HFFc6 (cell line): Measurements from ENCODE around the gene ZNF155. TPM values are rescaled to one million over a fixed set of nuclear protein-coding genes. Genes with fewer than 3 reads are reported as not detected.
A peak's percentile ranks its signal among the peaks of the same experiment; 100 is the strongest.

Source experiments
- DNase-seq: peaks from one replicate; pipeline ENCODE4 v3.0.0-alpha.2; 2018
- H3K27ac Mint-ChIP-seq: 2 replicates; pipeline ENCODE4 v1.8.0; 2020; ENCODE audit warnings: mild to moderate bottlenecking, mixed read lengths
- H3K27me3 Mint-ChIP-seq: 2 replicates; pipeline ENCODE4 v1.8.0; 2021; ENCODE audit warnings: mild to moderate bottlenecking, moderate library complexity, mixed read lengths; ENCODE audit not compliant: insufficient read depth
- H3K36me3 Mint-ChIP-seq: 2 replicates; pipeline ENCODE4 v1.8.0; 2021; ENCODE audit warnings: low read depth, mixed read lengths
- H3K4me1 Mint-ChIP-seq: 2 replicates; pipeline ENCODE4 v1.8.0; 2020; ENCODE audit warnings: low read depth, mixed read lengths
- H3K4me3 Mint-ChIP-seq: 2 replicates; pipeline ENCODE4 v1.8.0; 2020; ENCODE audit warnings: mild to moderate bottlenecking, moderate library complexity, mixed read lengths
- H3K9me3 Mint-ChIP-seq: 2 replicates; pipeline ENCODE4 v1.8.0; 2020; ENCODE audit warnings: mild to moderate bottlenecking, mixed read lengths
- CTCF ChIP-seq: fragments of 200-600 bp; sonication (generic); IDR thresholded peaks from 2 replicates; pipeline ENCODE4 v1.5.0; 2021; ENCODE audit warnings: antibody characterized with exemption, mild to moderate bottlenecking
- total RNA-seq, 6 experiments: library from RNA; stranded (reverse); fragmentation: NEBNext Ultra II Directional; extraction: Animal tissue kit (Norgen Biotek cat#: 25700); gene quantifications; 2 replicates in 1 of 6; 3 replicates in 5 of 6; pipeline ENCODE4 v1.2.3, GENCODE V29; 2021

The ZNF155 gene
- total RNA-seq, 6 experiments from 2014 or later = 5.7 to 6.7 (median 6.4) TPM

GRCh38 chr19:44025217-44025936 is 41.4 kb downstream of the ZNF155 start, which contains the start of gene ZNF222:
Gene ZNF222 (plus strand): TSS chr19:44025379. CDS start chr19:44025437, 58 bp downstream.
- peaks cover 37% of the 10 kb centered on the region for H3K36me3 Mint-ChIP-seq
- peak within 1 kb of the TSS; percentile 91 for H3K27ac Mint-ChIP-seq
- H3K27me3 Mint-ChIP-seq = no peaks in the 10 kb centered on the region
- peak within 1 kb of the TSS; percentile 95 for H3K4me3 Mint-ChIP-seq
- H3K9me3 Mint-ChIP-seq = peaks cover 8% of the 10 kb centered on the region; the same call in 1 of the 2 replicates
- TF ChIP-seq CTCF = no peak
- H3K4me1 Mint-ChIP-seq = peaks cover 13% of the 10 kb centered on the region
- DNase-seq = peak; percentile 83

- peaks cover 50% of the 10 kb centered on the region for H3K36me3 Mint-ChIP-seq
Measured at GRCh38 chr19:44026622-44027021, 42.6 kb downstream of the ZNF155 start.

GRCh38 chr19:44032001-44032610 is 48.1 kb downstream of the ZNF155 start:
- H3K27me3 Mint-ChIP-seq = peaks cover 2% of the 10 kb centered on the region
- no peak for DNase-seq
- no peak overlapping the region for H3K27ac Mint-ChIP-seq
- TF ChIP-seq CTCF = no peak
- H3K36me3 Mint-ChIP-seq = peaks cover 71% of the 10 kb centered on the region
- no peak overlapping the region for H3K4me3 Mint-ChIP-seq
- peaks cover 68% of the 10 kb centered on the region for H3K9me3 Mint-ChIP-seq
- no peaks in the 10 kb centered on the region for H3K4me1 Mint-ChIP-seq

More at GRCh38 chr19:44026622-44027021, 42.6 kb downstream of the ZNF155 start:
- Mint-ChIP-seq H3K4me1 (peaks cover 13% of the 10 kb centered on the region), H3K9me3 (peaks cover 19% of the 10 kb centered on the region), H3K27ac (no peak overlapping the region), H3K27me3 (no peaks in the 10 kb centered on the region), H3K4me3 (peak overlapping the region; percentile 95; the same call in 1 of the 2 replicates)
- TF ChIP-seq CTCF = no peak
- DNase-seq = no peak

GRCh38 chr19:44042147-44042546 is 58.2 kb downstream of the ZNF155 start:
- TF ChIP-seq CTCF = no peak
- Mint-ChIP-seq H3K4me3 (no peak overlapping the region), H3K4me1 (no peaks in the 10 kb centered on the region), H3K27me3 (no peaks in the 10 kb centered on the region; the same call in none of the 2 replicates), H3K27ac (no peak overlapping the region), H3K36me3 (no peaks in the 10 kb centered on the region), H3K9me3 (peaks cover 12% of the 10 kb centered on the region)
- DNase-seq = no peak

Other genes starting within 250 kb of the ZNF155 start
- gene SMG9, start 229.2 kb upstream of the ZNF155 start, total RNA-seq = 10 to 100 TPM; 29.8 to 39.4 (median 32.0) TPM
- gene KCNN4, start 203.2 kb upstream of the ZNF155 start, total RNA-seq = 1 to 10 TPM in 2 of 6 experiments, under 1 TPM in 4; 0.53 to 3.1 (median 0.81) TPM
- under 1 TPM in 5 of 6 experiments, not detected in 1; 0.11 to 0.81 (median 0.34) TPM for gene LYPD5, start 181.7 kb upstream of the ZNF155 start, total RNA-seq
- gene ZNF283, start 156.9 kb upstream of the ZNF155 start, total RNA-seq = 1 to 10 TPM; 5.7 to 9.0 (median 7.9) TPM
- gene ZNF404, start 100.2 kb upstream of the ZNF155 start, total RNA-seq = 1 to 10 TPM; 2.6 to 3.6 (median 3.2) TPM
- 10 to 100 TPM in 3 of 6 experiments, 1 to 10 TPM in 3; 8.4 to 12.3 (median 10.2) TPM for gene ZNF45, start 48.9 kb upstream of the ZNF155 start, total RNA-seq
- gene ZNF221, start 33.0 kb upstream of the ZNF155 start, total RNA-seq = 1 to 10 TPM; 3.6 to 4.3 (median 4.1) TPM
- gene ZNF230, start 18.8 kb downstream of the ZNF155 start, total RNA-seq = 1 to 10 TPM; 1.3 to 2.6 (median 2.0) TPM
- gene ZNF222, start 41.2 kb downstream of the ZNF155 start, total RNA-seq = 1 to 10 TPM; 2.4 to 5.1 (median 3.6) TPM
- gene ZNF223, start 67.8 kb downstream of the ZNF155 start, total RNA-seq = 1 to 10 TPM; 2.3 to 4.1 (median 2.6) TPM
- gene ZNF284, start 88.0 kb downstream of the ZNF155 start, total RNA-seq = 1 to 10 TPM; 1.6 to 2.7 (median 2.4) TPM
- gene ZNF224, start 110.2 kb downstream of the ZNF155 start, total RNA-seq = 10 to 100 TPM in 5 of 6 experiments, 1 to 10 TPM in 1; 8.5 to 11.8 (median 10.8) TPM
- 1 to 10 TPM; 3.5 to 5.5 (median 4.0) TPM for gene ZNF225, start 129.2 kb downstream of the ZNF155 start, total RNA-seq
- gene ZNF234, start 157.4 kb downstream of the ZNF155 start, total RNA-seq = 1 to 10 TPM; 4.8 to 7.2 (median 6.8) TPM
- 10 to 100 TPM; 20.8 to 25.7 (median 22.6) TPM for gene ZNF226, start 180.9 kb downstream of the ZNF155 start, total RNA-seq
- gene ZNF227, start 228.3 kb downstream of the ZNF155 start, total RNA-seq = 10 to 100 TPM; 11.6 to 13.4 (median 12.9) TPM